GM18873 (cell line): Measurements from ENCODE around the gene PLOD1.
A peak's percentile ranks its signal among the peaks of the same experiment; 100 is the strongest.
"Not testable (repeated sequence)": the region's sequence is repeated elsewhere in the genome, so short reads cannot be mapped to it uniquely, and the experiment has no call there.

Experiments
- ATAC-seq: cut with Tn5 transposase; IDR thresholded peaks from one replicate; pipeline ENCODE4 v1.9.1; 2021; ENCODE audit warnings: mild to moderate bottlenecking, moderate library complexity, moderate number of reproducible peaks; ENCODE audit not compliant: unreplicated experiment, low FRiP score

Gene PLOD1

GRCh38 chr1:11912000-11912399 lies 22.5 kb upstream of the PLOD1 start:
- ATAC-seq, result no peak

GRCh38 chr1:11912482-11913216 lies 21.9 kb upstream of the PLOD1 start:
- not testable (repeated sequence) for ATAC-seq

GRCh38 chr1:11913291-11913690 lies 21.2 kb upstream of the PLOD1 start:
- ATAC-seq, result no peak

- ATAC-seq, result no peak
Observed at GRCh38 chr1:11914024-11914423, 20.5 kb upstream of the PLOD1 start.

- no peak for ATAC-seq
Observed at GRCh38 chr1:11918799-11919519, 15.6 kb upstream of the PLOD1 start.

- no peak for ATAC-seq
Observed at GRCh38 chr1:11919621-11920020, 14.9 kb upstream of the PLOD1 start.

GRCh38 chr1:11920239-11920903 lies 14.1 kb upstream of the PLOD1 start:
- no peak for ATAC-seq

- ATAC-seq, result no peak
Observed at GRCh38 chr1:11921022-11921421, 13.5 kb upstream of the PLOD1 start.

GRCh38 chr1:11923069-11923826 lies 11.3 kb upstream of the PLOD1 start:
- no peak for ATAC-seq

GRCh38 chr1:11923827-11924113 lies 10.7 kb upstream of the PLOD1 start:
- ATAC-seq, result no peak

- ATAC-seq, result no peak
Observed at GRCh38 chr1:11924334-11925195, 10.0 kb upstream of the PLOD1 start.

- ATAC-seq, result peak; percentile 15
Observed at GRCh38 chr1:11925196-11925937, 9.2 kb upstream of the PLOD1 start.

- ATAC-seq, result peak; percentile 12
Observed at GRCh38 chr1:11925938-11926292, 8.6 kb upstream of the PLOD1 start.

GRCh38 chr1:11927866-11928592 lies 6.5 kb upstream of the PLOD1 start:
- ATAC-seq, result no peak

- ATAC-seq, result no peak
Observed at GRCh38 chr1:11929849-11930248, 4.7 kb upstream of the PLOD1 start.

GRCh38 chr1:11930571-11931445 lies 3.7 kb upstream of the PLOD1 start:
- no peak for ATAC-seq

- no peak for ATAC-seq
Observed at GRCh38 chr1:11931845-11932244, 2.7 kb upstream of the PLOD1 start.

GRCh38 chr1:11935057-11935412 lies 518 bp downstream of the PLOD1 start:
- peak; percentile 15 for ATAC-seq
